HUDEP-2 (cell line): ENCODE data around the gene TDP2.
"Not testable (repeated sequence)": the region's sequence is repeated elsewhere in the genome, so short reads cannot be mapped to it uniquely, and the experiment has no call there.

Experiments used
- DNase-seq, 76 experiments: peaks; one replicate each; lab custom pipeline; 2025; ENCODE audit not compliant: unreplicated experiment in 76 of 76; lab: John Stamatoyannopoulos, UW

The TDP2 gene

GRCh38 chr6:24655215-24655614 is 11.5 kb downstream of the TDP2 start:
- no peak for DNase-seq

GRCh38 chr6:24650365-24650764 is 16.3 kb downstream of the TDP2 start:
- no peak for DNase-seq

GRCh38 chr6:24649691-24650090 is 17.0 kb downstream of the TDP2 start:
- DNase-seq, result no peak

GRCh38 chr6:24648276-24648675 is 18.4 kb downstream of the TDP2 start:
- no peak for DNase-seq

GRCh38 chr6:24646771-24647170 is 19.9 kb downstream of the TDP2 start:
- DNase-seq, result no peak

- DNase-seq, result no peak
These were observed 22.3 kb downstream of the TDP2 start for GRCh38 chr6:24644377-24644776.

- no peak for DNase-seq
These were observed 22.8 kb downstream of the TDP2 start for GRCh38 chr6:24643920-24644319.

- no peak for DNase-seq
These were observed 24.6 kb downstream of the TDP2 start for GRCh38 chr6:24642061-24642460.

- DNase-seq, result not testable (repeated sequence)
These were observed 26.1 kb downstream of the TDP2 start for GRCh38 chr6:24640631-24641030.

GRCh38 chr6:24640166-24640565 is 26.5 kb downstream of the TDP2 start:
- no peak for DNase-seq

GRCh38 chr6:24636681-24637080 is 30.0 kb downstream of the TDP2 start:
- DNase-seq, result no peak

- no peak for DNase-seq
These were observed 34.1 kb downstream of the TDP2 start for GRCh38 chr6:24632573-24632972.

- DNase-seq, result no peak
These were observed 35.0 kb downstream of the TDP2 start for GRCh38 chr6:24631671-24632070.

- DNase-seq, result no peak
These were observed 35.7 kb downstream of the TDP2 start for GRCh38 chr6:24630856-24631505.

- no peak for DNase-seq
These were observed 44.9 kb downstream of the TDP2 start for GRCh38 chr6:24621626-24622289.

GRCh38 chr6:24620637-24621036 is 46.1 kb downstream of the TDP2 start:
- no peak for DNase-seq

GRCh38 chr6:24619661-24620060 is 47.0 kb downstream of the TDP2 start:
- no peak for DNase-seq

GRCh38 chr6:24614648-24615047 is 52.1 kb downstream of the TDP2 start:
- no peak for DNase-seq

- DNase-seq, result no peak
These were observed 52.7 kb downstream of the TDP2 start for GRCh38 chr6:24614043-24614420.

- no peak for DNase-seq
These were observed 53.2 kb downstream of the TDP2 start for GRCh38 chr6:24613361-24614042.

- no peak for DNase-seq
These were observed 56.0 kb downstream of the TDP2 start for GRCh38 chr6:24610672-24611071.
